ENCODE data around the gene ADGRB2. TPM values are rescaled to one million over a fixed set of nuclear protein-coding genes. Genes with fewer than 3 reads are reported as not detected.

The ADGRB2 gene
- total RNA-seq, 1 donor from 2014 or later = 6.0 TPM

DNA sequence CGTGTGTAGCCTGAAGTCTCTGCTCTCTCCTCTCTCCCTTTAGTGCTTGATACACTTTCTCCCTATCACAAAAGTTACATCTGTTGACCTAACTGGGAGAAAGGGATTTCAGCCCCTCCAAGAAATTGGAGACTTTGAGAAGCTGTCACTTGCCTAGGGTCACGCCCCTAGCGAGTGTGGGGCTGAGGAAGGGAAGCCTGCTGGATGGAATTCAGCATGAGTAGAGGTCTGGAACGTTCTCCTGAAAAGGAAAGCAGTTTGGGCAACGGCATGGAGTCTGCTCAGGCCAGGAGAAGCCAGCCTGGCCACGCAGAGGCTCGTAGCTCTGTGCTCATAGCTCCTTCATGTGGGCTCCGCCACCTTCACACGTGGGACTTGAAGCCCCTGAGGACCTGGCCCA, 82.7 kb downstream of the ADGRB2 start:
- no peak for DNase-seq (ENCODE audit: low spot score)

DNA sequence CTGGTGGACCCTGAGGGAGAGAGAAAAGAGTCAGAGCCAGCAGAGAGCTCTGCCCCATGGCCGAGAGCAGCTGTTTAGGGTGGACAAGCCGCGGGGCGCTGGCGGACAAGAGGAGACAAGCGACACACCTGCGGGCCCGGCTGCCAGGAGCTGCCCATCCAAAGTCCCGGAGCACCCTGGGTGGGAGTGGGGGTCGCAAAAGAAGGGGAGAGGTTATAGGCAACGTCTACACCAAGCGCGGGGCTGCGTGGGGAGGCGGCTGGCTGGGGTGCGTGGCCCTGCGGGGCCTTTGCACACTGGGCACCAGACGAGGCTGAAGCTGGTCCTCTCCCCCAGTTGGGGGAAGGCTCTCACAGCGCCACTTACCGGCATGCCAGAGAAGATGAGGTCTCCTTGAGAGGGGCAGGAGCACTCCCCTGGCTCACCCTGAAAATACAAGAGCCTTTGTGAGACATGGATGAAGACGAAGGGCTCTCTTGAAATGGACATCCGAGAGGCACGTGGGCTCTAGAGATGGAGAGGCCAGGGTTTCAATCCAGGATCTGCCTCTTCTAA, 84.4 kb downstream of the ADGRB2 start:
- DNase-seq (ENCODE audit: low spot score) = no peak

DNA sequence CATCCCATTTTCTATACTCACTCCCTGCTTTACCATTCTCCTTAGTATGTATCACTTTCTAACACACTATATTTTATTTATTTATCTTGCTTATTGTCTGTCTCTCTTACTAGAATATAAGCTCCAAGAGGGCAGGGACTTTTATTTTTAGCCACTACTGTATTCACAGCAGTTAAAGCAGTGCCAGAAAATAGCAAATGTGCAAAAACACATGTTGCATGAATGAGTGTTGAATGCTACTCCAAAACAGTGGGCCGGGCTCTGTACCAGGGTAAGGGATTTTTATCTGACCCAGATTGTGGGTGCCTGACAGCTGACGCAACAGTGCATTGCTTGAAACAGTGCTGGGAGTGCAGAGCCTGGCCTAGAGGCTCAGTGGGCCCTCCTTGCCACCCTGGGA, 85.0 kb downstream of the ADGRB2 start:
- no peak for DNase-seq (ENCODE audit: low spot score)

DNA sequence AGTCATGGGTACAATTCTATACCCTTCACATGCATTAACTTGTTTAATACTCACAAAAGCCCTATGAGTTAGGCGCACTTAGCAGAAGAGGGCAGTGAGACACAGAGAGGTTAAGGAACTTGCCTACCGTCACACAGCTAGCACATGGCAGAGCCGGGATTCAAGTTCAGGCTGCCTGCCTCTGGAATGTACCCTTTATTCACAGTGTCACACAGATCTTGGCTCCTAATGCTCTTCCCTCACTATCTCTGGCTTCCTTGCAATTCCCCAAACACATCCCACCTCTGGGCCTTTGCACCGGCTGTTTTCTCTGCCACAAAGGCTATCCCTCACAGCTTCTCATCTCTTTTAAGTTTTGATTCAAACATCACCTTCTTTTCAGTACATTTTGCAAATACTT, 85.5 kb downstream of the ADGRB2 start:
- no peak for DNase-seq (ENCODE audit: low spot score)

DNA sequence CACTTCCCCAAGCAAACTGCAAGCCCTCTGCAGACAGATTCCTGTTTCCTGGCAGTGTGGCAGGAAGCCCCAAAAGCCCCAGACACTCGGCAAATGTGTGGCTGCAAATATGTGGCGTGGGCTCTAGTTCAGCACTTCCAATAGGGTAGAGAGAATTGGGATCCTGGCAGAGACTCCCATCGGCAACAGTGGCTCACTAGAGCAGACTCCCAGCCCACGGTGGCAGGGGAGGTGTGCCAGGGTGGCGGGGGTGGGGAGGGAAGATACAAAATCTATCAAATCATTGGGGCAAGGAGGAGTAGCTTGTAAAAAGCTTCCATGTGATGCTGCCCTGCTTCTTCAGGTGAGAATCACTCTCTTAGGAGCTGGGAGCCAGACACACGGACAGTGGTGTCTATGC, 86.2 kb downstream of the ADGRB2 start:
- no peak for DNase-seq (ENCODE audit: low spot score)

DNA sequence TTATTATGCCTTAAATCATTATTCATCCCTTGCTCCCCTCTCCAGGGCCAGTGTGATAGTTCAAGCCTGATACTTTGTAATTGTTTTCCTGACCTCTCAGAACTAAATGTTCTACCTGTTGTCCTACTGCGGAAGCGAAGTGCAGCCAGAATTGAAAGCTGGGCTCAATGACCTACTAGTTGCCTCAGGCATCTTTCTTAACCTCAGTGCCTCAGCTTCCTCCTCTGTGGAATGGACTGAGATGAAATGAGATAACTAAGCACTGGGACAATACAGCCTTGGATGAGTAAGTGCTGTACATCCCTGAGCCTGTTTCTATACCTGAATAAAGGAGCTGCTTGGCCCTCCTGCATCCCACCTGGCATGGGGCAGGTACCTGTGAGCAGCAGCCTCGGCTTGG, 86.7 kb downstream of the ADGRB2 start:
- no peak for DNase-seq (ENCODE audit: low spot score)

Other genes with a start within 250 kb of the ADGRB2 start
- 169 TPM for gene TINAGL1, start 187.8 kb downstream of the ADGRB2 start, total RNA-seq
- gene HCRTR1, start 146.7 kb downstream of the ADGRB2 start, total RNA-seq = not detected
- 66.3 TPM for gene PEF1, start 119.5 kb downstream of the ADGRB2 start, total RNA-seq
- gene COL16A1, start 60.3 kb downstream of the ADGRB2 start, total RNA-seq = 52.5 TPM
- 1.8 TPM for gene SPOCD1, start 51.7 kb upstream of the ADGRB2 start, total RNA-seq
- gene PTP4A2, start 174.0 kb upstream of the ADGRB2 start, total RNA-seq = 274 TPM
- 99.4 TPM for gene KHDRBS1, start 249.5 kb upstream of the ADGRB2 start, total RNA-seq